HG02759 (cell line): Measurements from ENCODE around the gene TYMP.
"Not testable (repeated sequence)": the region's sequence is repeated elsewhere in the genome, so short reads cannot be mapped to it uniquely, and the experiment has no call there.

Experiments
- ATAC-seq: cut with Tn5 transposase; IDR thresholded peaks from one replicate; pipeline ENCODE4 v1.9.1; 2021; ENCODE audit warnings: mild to moderate bottlenecking, moderate library complexity; ENCODE audit not compliant: unreplicated experiment

TYMP gene

GRCh38 chr22:50542416-50542927, 12.7 kb upstream of the TYMP start:
- no peak for ATAC-seq

- ATAC-seq, result not testable (repeated sequence)
Observed at GRCh38 chr22:50541667-50542026, 11.8 kb upstream of the TYMP start.

GRCh38 chr22:50540381-50540780, 10.6 kb upstream of the TYMP start:
- no peak for ATAC-seq

- no peak for ATAC-seq
Observed at GRCh38 chr22:50537765-50538164, 8.0 kb upstream of the TYMP start.

GRCh38 chr22:50536226-50536625, 6.4 kb upstream of the TYMP start:
- ATAC-seq, result no peak

GRCh38 chr22:50535113-50535512, 5.3 kb upstream of the TYMP start:
- no peak for ATAC-seq

GRCh38 chr22:50533856-50534711, 4.3 kb upstream of the TYMP start:
- not testable (repeated sequence) for ATAC-seq

GRCh38 chr22:50532824-50533796, 3.3 kb upstream of the TYMP start:
- ATAC-seq, result no peak

- no peak for ATAC-seq
Observed at GRCh38 chr22:50531962-50532674, 2.3 kb upstream of the TYMP start.

- no peak for ATAC-seq
Observed at GRCh38 chr22:50531546-50531961, 1.7 kb upstream of the TYMP start.

- no peak for ATAC-seq
Observed at GRCh38 chr22:50530877-50531545, 1.2 kb upstream of the TYMP start.

GRCh38 chr22:50530580-50530876, 716 bp upstream of the TYMP start:
- ATAC-seq, result no peak

- ATAC-seq, result no peak
Observed at GRCh38 chr22:50529416-50529896, 356 bp downstream of the TYMP start.

GRCh38 chr22:50528682-50529415, 963 bp downstream of the TYMP start:
- ATAC-seq, result no peak

- ATAC-seq, result no peak
Observed at GRCh38 chr22:50527921-50528681, 1.7 kb downstream of the TYMP start.

GRCh38 chr22:50526834-50527801, 2.7 kb downstream of the TYMP start:
- ATAC-seq, result no peak

GRCh38 chr22:50526108-50526833, 3.5 kb downstream of the TYMP start:
- peak; percentile 31 for ATAC-seq
